ENCODE data around the gene ALLC.

The ALLC gene

DNA sequence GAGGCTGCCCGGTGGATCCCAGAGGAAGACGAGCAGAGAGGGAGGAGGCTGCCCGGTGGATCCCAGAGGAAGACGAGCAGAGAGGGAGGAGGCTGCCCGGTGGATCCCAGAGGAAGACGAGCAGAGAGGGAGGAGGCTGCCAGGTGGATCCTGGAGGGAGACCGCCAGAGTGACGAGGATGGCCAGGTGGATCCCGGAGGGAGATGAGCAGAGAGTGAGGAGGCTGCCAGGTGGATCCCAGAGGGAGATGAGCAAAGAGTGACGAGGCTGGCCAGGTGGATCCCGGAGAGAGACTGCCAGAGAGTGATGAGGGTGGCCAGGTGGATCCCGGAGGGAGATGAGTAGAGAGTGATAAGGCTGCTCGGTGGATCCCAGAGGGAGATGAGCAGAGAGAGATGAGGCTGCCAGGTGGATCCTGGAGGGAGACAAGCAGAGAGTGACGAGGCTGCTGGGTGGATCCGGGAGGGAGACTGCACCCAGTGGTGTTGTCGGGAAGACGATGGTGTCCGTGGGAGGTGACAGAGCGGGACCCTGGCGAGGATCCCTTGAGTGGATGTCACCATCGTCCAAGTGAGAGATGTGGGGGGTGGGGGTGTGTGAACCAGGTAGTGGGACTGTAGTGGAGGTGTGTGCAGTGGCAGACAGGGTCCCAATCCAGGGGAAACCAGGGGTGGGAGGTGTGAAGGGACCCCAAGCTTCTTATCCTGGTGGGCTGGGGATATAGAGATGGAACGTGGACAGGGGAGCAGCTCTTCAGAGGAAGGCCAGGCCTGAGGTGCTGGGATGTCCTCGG is 67.7 kb downstream of the ALLC start:
- DNase-seq (ENCODE audit: low spot score), result no peak

DNA sequence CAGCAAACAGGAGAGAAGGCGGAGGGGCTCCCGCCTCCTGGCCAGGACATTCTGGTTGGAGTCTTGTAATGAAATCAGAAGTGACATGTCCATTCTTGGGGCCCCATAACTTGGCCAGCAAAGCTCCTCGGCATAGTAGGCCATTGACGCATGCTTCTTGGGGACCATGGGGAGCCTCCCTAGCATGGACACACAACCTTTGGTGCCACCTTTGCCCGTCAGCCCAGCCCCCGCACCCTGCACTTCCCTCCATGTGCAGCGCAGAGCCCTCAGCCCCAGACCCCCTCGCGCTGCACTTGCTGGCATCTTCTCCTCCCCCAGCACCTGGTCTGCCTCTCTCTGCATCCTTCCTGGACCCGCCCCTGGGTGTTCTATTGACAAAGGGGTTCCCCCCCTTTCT is 68.5 kb downstream of the ALLC start:
- no peak for DNase-seq (ENCODE audit: low spot score)

DNA sequence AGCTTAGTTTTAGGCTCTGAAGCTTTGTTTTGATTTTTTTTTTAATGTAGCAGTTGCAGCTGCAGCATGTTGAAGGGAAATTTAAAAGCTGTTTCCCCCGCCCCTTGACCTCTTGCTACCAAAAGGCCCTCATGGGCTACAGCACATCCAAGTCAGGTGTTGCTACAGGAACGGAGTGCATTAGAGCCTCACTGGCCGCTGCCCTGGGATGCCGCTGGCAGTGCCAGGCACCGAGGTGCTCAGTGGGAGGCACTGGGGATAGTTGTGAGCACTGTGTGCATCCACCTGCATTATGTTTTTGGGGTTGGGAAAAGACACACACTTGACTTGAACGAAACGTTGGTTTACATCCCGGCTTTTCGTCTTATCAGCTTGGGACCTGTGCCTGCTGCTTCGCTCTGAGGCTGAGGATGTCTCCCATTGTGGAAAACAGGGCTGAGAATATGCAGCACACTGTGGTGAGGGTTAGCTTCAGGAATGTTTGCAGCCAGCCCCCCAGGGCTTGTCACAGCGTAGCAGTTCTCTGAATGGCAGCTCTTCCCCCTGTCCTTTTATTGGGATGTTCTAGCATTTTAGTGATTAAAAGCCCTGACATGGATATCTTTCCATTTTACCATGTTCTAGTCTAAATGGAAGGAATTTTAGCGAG is 69.5 kb downstream of the ALLC start:
- DNase-seq (ENCODE audit: low spot score), result peak; percentile 54

DNA sequence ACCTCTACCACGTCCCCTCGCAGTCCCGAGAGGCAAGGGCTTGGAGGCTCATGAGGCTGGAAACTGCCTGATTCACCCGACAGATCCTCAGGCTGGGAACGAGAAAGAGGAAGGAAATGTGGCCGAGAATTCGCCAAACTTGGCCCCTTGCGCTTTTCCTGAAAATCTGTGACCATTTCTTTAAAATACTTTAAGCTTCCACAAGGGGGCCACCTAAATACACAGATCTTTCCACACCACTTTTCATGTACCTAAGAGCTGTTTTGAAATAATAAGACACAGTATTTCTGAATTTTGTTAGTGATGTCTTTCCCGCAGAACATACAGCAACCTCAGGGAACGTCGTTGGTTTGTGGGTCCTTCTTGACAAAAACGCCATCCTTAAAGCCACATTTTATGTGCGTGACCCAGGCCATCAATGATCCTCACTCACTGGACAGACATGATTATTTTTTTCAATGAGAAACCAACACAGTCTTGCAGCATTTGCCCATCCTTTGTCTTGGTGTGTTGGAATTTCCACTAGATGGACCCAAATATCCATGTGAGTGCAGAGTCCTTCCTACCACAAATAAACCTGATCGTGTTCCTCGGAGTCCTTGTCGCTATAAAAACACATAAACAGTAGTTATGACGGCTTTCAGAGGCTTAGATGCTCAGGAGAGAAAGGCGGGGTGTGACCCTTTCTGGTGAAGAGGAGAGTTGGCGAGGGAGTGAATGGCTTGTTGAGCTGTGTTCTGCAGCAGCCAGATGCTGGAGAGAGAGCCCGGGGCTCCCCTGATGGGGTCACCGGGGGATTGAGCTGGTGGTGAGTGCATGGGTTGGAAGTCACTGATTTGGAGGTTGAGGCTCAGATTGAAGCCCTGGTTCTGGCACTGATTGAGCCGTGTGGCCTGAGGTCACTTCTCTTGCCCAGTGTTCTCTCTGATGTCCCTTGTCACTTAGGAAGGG is 70.4 kb downstream of the ALLC start:
- peak; percentile 72 for DNase-seq (ENCODE audit: low spot score)

DNA sequence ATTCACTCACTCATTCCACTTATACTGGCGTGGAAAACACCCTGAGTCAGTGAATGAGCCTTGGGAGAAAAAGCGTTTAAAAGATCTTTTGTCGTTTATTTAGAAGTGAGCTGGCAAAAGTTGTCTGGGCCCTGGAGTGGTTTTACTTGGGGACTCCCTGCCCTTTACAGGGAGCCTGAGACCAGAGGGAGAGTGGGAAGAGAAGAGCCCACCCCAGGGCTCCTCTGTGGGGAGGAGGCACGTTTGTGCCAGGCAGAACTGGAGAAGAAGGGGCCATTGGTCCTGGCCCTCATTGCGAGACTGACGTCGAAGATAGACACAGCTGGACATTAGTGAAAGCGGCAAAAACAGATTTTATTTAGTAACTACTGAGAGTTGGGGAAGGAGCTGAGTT is 71.1 kb downstream of the ALLC start:
- no peak for DNase-seq (ENCODE audit: low spot score)

DNA sequence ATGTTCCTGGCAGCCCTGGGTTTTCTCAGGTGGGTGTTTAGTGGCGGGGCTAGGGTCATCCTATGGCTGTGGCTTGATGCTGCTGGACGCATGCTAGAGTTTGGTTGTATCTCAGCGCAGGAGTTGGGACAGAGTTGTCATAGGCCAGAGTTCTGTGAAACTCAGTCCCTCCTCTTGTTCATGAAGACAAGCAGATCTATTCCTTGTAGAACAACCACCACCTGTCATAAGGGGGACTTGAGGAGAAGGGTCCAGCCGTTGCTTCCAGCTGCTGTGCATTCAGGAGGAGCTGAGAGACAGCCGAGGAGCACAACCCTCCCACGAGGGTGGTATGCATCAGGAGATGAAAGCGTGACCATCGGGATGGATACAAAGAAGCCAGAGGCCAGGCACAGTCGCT is 71.8 kb downstream of the ALLC start:
- DNase-seq (ENCODE audit: low spot score), result no peak

DNA sequence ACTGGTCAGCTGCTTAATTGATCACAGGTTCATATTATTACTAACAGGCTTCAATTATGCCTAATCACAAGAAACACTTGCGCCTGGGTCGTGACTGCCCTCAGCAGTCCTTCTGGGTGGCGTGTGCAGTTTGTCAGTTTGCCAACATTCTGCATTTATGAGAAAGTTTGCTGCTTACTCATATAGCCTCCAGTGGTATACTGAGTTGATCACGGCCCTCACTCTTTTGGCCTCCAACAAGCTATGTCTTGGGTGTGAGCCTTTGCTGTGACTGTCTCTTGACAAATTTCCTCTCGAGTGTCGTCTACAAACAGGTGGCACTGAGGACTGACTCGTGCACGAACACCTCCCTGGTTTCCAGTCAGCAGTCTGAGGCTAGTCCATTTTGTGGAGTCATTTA is 72.6 kb downstream of the ALLC start:
- no peak for DNase-seq (ENCODE audit: low spot score)

DNA sequence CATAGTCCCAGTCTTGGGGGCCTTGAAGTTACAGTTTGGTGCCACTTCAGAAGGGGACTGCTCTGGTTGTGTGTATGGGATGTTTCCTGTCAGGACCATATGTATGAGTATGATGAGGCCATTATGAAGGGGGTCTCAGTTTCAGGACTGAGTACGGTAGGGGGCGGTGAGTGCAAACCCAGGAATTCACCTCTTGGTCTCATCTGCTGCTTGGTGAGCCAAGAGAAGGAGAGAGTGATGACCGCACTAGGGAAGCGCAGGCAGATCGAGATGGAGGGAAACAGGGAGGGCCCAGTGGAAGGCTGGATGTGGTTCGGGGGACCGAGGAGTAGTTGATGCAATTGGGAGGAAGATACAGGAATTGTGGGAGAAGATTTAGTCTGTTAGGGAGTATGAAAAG is 73.8 kb downstream of the ALLC start:
- no peak for DNase-seq (ENCODE audit: low spot score)

DNA sequence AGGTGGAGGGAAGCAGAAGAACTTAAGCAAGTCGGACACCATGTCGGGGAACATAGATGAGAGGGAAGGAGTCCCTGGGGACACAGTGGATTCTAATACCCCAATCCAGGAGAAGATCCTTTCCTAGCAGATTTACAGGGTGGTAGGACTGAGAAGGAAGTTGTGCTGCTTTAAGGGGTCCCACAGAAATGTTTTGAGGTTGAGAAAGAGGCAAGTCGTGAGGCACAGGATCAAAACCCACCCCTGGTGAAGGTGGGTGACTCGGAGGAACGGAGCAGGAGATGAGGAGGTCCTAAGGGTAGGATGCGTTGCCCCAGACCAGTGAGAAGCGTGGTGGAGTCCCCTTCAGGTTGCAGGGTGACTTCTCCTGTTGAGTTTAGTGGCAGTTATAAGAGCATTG is 78.1 kb downstream of the ALLC start:
- DNase-seq (ENCODE audit: low spot score), result no peak

DNA sequence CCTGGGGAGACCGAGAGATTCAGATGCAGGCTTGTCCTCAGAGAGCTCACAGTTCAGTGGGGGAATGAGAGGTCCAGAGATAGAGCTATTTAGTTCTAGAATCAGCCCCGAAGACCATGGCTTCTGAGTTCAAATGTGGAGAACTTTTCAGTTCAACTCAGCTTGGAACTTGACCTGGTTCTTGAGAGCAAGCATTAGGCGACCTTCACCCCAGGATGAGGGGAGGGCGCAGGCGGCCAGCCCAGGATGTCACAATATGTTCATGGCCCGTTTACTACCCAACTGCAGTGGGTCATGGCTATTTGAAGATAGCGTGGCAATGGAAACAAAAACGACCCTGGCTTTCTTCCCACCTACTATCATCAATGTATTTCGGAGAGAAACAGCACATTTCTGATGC is 79.1 kb downstream of the ALLC start:
- DNase-seq (ENCODE audit: low spot score), result no peak

DNA sequence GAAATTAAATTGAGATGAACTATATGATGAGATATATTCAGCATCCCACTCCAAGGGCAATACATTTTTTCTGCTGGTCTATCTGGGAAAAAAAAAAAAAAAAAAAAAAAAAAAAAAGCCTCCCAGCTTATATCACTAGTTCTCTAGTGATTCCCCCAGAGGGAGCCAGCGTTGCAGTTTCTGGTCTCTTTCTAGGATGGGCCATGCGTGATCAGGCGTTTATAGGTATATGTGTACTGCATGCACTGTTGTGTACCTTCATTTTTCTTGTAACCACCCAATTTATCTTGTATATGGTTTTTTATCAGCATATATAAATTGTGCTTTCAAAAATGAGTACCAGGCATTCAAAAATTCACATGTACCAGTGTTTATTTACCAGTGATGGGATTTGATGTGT is 80.5 kb downstream of the ALLC start:
- DNase-seq (ENCODE audit: low spot score), result peak; percentile 55

DNA sequence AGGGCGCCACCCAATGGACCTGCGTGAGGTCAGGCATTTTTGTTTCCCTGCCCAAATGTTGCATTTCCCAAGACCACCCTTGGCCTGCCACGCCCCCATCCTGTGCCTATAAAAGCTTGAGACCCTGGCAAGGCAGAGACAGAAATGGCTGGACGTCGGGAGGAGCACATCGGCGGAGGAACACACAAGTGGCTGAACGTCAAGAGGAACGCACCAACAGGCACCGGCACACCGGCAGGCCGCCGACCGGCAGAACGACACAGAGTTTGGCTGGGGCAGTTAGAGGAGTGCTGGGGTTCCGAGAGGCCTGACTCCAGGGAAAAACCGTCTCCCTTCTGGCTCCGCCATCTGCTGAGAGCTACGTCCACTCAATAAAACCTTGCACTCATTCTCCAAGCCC is 81.3 kb downstream of the ALLC start:
- DNase-seq (ENCODE audit: low spot score), result no peak

DNA sequence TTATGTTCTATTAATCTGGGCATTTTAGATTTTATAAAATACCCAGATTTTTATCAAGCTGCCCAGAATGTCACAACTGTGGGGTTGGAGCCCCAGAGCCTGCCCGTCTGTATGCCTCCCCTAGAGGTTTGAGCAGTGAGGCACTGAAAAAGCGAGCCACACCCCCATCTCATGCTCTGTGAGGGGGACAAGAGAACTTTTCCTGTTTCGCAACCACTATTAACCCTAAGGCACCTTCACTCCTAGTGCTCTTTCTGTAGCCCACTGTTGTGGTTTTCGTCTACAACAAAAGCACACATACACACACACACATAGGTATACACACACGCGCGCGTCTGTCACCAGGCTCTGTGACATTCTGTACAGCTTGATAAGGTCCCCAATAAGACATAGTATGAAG is 83.4 kb downstream of the ALLC start:
- DNase-seq (ENCODE audit: low spot score), result no peak

DNA sequence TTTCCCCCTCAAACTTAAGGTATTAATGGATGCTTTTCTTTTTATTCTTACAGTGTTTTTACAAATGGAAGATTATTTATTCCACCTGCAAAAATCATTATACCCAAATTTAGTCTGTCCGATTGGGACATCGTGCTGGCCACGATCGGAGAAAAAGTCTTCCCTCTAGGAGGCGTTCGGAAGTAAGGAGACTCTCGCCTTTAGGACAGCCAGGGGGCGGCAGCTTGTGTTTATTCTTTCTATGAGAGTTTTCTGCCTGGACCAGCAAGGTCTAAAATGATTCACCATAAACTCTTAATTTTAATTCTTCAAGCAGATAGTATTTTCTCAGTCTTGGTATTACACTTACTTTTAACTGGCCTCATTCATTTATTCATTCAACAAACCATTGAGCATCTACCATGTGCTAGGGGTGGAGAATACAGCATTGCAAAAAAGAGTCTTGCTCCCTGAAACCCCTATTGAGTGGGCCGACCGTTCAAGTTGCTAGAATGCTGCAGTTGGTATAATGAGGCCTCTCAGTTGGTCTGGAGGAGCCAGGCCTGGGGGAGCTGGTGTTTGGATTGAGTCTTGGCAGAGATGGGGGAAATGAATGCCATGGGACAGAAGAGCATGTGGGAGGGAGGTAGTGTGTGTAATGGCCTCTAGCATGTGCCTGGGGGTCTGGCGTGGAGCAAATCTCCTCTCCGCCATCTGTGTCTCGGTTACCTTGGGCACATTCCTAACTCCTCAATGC is 84.0 kb downstream of the ALLC start:
- DNase-seq (ENCODE audit: low spot score), result peak; percentile 39

DNA sequence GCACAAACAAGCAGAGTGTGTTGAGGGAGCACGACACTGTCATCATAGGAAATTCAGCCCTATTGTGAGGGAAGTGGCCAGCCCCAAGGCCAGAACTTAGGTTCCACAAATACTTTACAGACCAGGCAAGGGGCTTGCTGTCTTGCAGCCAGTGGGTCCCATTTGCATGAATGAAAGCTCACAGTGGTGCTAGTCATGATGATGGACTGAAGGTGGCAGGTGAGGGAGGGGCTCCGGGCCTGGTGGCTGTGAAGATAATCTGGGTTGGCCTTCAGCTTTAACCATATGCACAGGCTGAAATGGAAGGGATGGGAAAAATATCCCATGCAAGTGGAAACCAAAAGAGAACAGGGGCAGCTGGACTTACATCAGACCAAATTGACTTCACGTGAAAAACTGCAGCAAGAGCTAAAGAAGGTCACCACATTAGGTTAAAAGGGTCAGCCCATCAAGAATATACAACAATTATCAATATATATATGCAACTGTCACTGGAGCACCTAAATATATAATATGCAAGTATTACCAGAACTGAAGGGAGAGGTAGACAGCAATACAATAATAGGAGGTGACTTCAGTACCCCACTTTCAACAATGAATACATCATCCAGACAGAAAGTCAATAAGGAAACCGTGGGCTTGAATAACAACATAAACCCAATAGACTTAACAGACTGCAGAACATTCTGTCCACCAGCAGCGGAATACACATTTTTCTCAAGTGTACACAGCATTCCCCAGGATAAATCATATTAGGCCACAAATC is 84.9 kb downstream of the ALLC start:
- DNase-seq (ENCODE audit: low spot score), result no peak

DNA sequence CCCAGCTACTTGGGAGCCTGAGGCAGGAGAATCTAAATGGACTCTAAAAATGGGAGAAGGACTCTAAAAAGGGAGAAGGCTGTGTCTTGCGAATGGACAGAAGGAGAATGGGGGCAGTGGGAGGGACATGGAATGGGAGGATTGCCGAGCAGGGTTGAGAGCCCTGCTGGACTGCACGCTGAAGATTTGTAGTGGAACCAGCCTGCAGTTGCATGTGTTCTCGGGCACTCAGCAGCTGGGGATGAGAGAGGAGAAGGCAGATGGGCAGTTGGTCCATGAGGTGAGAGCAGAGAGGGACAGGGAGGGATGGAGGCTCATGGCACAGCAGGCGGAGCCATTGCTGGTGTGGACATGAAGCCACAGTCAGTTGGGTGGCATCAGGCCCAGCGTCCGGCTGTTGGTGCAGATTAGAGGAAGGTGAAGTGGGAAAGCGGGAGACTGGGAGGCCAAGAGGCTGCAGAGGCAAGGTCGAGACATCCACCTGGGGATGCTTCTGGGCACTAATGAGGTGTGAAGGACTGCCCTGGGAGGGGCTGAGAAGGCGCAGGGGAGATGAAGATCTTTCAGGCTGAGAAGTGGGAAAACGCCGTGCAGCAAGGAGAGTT is 86.1 kb downstream of the ALLC start:
- DNase-seq (ENCODE audit: low spot score), result no peak

DNA sequence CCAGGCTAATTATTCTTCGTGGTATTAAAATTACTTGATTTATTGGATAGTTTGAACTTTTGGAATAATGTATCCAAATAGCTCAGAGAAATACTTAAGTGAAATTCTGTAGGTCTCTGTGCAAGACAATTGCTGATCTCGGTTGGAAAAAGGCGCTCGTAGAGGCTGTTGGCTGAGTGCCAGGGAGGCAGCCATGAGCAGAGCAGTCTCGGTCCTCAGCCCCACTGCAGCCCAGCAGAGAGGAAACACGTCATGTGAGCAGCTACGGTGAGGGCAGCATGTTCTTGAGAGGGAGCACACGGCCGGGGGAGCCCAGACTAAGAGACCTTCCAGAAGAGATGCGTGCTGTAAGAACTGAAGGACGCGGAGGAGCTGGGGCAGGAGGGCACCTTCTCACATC is 87.9 kb downstream of the ALLC start:
- no peak for DNase-seq (ENCODE audit: low spot score)

DNA sequence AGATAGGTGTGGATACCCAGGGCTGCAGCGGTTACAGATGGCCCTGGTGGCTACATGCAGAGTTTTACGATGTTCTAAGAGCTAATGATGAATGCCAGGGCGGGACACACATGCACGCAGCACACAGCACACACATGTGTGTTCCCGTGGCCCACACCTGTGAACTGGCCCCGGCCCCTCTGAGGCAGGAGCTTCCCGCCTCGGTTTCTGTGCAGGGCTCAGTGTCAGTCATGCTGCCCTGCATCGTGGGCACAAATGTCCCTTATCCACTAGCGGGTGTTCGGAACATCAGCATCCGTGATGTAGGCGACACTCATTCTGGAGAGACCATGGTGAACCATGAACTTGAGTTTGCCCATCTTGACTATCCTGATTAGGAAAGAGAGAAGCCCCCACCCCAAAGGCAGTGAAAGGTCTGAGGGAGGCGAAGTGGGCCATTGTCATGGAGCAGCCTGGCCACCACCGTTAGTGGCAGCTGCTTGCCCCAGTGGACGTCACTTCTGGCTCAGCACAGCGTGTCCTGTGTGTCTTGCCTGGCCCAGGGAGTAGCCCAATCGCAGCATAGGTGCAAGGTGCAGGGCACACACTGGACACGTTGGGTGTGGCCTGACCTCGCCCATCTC is 89.1 kb downstream of the ALLC start:
- DNase-seq (ENCODE audit: low spot score), result no peak

DNA sequence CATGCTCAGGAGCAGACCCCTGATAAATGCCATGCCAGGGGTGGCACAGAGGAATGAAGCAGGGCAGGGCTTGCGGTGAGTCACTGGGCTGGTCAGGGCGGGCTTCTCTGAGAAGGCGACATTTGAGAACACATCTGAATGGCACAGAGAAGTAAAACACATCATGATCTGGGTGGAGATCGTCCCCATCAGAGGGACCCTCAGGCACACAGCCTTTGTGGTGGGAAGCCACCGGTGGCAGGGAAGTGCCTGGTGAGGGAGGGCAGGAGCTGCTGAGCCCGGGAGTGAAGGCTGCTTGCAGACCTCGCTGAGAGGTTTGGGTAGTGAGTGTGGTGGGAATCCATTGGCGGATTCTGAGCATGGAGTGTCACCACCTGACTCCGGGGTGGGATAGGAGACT is 89.8 kb downstream of the ALLC start:
- no peak for DNase-seq (ENCODE audit: low spot score)

DNA sequence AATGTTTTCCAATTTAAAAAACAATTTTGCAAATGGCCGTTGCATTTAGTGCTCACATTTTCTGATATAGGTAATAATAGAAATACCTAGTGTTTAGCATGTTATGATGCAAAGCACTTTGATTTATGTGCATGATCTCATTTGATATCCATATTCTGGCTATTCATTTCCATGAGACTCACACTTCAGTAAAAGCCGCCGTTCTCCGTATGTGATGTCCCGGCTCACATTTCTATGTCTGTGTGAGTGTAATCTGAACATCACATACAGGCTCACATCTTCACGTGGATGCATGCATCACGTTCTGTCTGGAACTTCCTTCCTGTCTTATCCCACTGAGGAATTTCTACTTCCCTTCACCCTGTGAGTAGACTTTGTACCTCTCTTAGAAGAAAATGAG is 91.2 kb downstream of the ALLC start:
- no peak for DNase-seq (ENCODE audit: low spot score)
